Ishikawa (cell line): Measurements from ENCODE around the gene NABP2.

Source experiments
- CEBPB ChIP-seq: IDR thresholded peaks from 2 replicates; pipeline ENCODE4 v1.6.1; 2012
- CREB1 ChIP-seq: IDR thresholded peaks from 2 replicates; pipeline ENCODE4 v1.6.1; 2012; ENCODE audit warnings: low read depth
- EGR1 ChIP-seq: IDR thresholded peaks from 2 replicates; pipeline ENCODE4 v1.6.1; 2012
- FOXM1 ChIP-seq: IDR thresholded peaks from 2 replicates; pipeline ENCODE4 v1.6.1; 2012; ENCODE audit warnings: low read depth, borderline replicate concordance
- RAD21 ChIP-seq: IDR thresholded peaks from 2 replicates; pipeline ENCODE4 v1.6.1; 2012; ENCODE audit warnings: low read depth
- TAF1 ChIP-seq: IDR thresholded peaks from 2 replicates; pipeline ENCODE4 v1.6.1; 2012; ENCODE audit warnings: low read depth, mild to moderate bottlenecking
- TCF12 ChIP-seq: IDR thresholded peaks from 2 replicates; pipeline ENCODE4 v1.6.1; 2012; ENCODE audit warnings: low read depth
- TEAD4 ChIP-seq: IDR thresholded peaks from 2 replicates; pipeline ENCODE4 v1.6.1; 2012
- YY1 ChIP-seq: IDR thresholded peaks from 2 replicates; pipeline ENCODE4 v1.6.1; 2012; ENCODE audit warnings: low read depth
- ZBTB7A ChIP-seq: IDR thresholded peaks from 2 replicates; pipeline ENCODE4 v1.6.1; 2012; ENCODE audit warnings: low read depth
- TF ChIP-seq, protein P1 (sequence below): IDR thresholded peaks from 2 replicates; pipeline ENCODE4 v1.6.1; 2012; ENCODE audit warnings: low read depth, mild to moderate bottlenecking
- TF ChIP-seq, protein P2 (sequence below): IDR thresholded peaks from 2 replicates; pipeline ENCODE4 v1.6.1; 2012

Gene NABP2

DNA sequence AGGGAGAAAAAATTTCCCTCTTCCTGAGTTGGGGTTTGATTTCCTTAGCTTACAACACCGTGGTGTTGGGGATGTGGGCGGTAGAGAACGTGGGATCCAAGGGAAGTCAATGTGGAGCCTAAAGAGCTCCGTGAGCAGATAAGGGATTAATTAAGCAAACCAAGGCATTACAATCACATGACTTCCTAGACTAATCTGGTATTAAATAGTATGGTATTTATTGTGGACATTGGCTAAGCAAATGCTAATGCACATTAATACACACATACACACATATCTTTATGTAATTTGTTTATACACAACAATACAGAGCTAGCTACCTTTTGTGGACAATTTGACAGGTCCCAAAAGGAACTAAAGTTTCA is 1.6 kb upstream of the NABP2 start:
- no peak for TF ChIP-seq ZBTB7A

DNA sequence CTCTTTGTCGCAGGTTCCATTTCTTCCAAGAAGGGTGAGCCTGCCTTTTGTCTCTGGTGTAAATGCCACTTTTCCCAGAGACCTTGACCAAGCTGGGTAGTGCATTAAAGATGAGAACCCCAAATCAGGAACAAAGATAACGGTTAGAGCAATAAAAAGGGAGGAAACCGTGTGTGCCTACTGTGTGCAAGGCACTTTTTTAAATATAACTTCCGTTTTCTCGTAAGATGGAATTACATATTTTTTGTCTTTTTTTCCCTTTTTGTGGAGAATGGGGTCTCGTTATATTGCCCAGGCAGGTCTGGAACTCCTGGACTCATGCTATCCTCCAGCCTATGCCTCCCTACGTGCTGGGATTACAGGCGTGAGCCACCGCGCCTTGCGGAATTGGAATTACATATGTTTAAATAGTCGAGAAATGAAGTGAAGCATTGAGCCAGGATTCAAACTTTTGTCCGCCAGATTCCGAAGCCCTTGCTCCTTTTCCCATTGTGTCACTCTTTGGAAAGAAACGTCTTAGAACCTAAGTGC is 506 bp upstream of the NABP2 start:
- TF ChIP-seq CREB1 (no peak), CEBPB (no peak), RAD21 (no peak)

DNA sequence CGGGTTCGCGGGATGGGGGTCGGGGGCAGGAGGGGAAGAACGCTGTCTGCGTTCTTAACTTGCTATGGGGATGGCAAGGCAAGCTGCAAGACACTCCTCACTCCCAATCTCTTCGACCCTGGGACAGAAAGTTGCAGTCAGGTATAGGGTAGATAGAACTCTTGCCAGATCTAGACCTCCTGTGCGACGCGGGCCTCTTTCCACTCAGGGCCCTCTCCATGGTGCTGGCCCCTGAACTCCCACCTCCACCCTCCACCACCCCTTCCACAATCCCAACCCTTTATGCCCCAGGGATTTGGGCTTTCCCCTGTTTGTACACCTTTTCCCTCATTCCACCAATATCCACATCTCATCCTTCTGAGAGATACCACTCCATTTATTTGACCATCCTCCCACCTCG is 812 bp downstream of the NABP2 start:
- no peak for TF ChIP-seq CEBPB
- no peak for TF ChIP-seq CREB1
- no peak for TF ChIP-seq TCF12
- TF ChIP-seq, protein P1, sequence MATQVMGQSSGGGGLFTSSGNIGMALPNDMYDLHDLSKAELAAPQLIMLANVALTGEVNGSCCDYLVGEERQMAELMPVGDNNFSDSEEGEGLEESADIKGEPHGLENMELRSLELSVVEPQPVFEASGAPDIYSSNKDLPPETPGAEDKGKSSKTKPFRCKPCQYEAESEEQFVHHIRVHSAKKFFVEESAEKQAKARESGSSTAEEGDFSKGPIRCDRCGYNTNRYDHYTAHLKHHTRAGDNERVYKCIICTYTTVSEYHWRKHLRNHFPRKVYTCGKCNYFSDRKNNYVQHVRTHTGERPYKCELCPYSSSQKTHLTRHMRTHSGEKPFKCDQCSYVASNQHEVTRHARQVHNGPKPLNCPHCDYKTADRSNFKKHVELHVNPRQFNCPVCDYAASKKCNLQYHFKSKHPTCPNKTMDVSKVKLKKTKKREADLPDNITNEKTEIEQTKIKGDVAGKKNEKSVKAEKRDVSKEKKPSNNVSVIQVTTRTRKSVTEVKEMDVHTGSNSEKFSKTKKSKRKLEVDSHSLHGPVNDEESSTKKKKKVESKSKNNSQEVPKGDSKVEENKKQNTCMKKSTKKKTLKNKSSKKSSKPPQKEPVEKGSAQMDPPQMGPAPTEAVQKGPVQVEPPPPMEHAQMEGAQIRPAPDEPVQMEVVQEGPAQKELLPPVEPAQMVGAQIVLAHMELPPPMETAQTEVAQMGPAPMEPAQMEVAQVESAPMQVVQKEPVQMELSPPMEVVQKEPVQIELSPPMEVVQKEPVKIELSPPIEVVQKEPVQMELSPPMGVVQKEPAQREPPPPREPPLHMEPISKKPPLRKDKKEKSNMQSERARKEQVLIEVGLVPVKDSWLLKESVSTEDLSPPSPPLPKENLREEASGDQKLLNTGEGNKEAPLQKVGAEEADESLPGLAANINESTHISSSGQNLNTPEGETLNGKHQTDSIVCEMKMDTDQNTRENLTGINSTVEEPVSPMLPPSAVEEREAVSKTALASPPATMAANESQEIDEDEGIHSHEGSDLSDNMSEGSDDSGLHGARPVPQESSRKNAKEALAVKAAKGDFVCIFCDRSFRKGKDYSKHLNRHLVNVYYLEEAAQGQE, result peak; percentile 83

DNA sequence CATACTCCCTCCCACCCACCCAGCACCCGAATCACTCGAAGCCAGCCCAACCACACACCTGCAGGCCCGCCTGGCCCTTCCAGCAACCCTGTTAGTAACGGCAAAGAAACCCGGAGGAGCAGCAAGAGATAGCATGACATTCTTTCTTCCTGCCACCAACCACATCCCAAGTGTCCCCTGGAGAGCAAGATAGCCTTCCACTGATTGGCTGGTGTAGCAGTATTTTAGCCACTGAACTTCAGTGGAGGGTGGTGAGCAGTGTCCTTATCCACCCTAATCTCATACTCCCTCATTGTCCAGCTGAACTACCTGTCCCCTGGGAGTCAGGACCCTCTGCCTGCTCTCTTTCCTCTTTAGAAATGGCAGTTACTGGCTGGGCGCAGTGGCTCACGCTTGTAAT is 4.9 kb downstream of the NABP2 start:
- no peak for TF ChIP-seq CREB1

DNA sequence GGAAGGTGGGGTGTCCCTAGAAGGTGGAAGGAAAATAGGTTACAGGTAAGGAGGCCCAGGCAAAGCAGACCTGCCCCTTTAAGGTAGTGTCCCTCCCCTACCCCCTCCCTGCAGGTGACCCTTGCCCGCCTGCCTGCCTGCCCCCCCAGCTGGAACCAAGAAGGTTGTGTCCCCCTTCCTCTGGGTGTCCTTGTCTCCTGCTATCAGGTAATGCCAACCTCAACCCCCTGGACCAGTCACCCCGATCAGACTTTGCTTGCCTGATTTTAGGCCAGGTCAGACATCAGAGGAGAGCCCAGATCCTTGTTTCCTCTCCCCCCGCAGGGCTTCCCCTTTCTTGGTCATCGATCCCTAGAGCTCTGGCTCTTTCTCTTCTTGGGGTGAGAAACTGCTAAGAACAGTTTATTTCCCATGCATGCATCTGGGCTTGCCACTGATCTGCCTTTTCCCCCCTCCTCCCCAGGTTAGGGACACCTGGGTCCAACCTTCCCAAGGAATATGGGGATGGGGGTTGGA is 5.8 kb downstream of the NABP2 start, which contains the start of gene SLC39A5:
SLC39A5 (plus strand) TSS at position 136 of the 516 bp plus-strand sequence. CDS start 1,224 bp downstream, outside the sequence.
- no peak for TF ChIP-seq RAD21
- no peak for TF ChIP-seq CEBPB
- TF ChIP-seq TAF1, result no peak
- no peak for TF ChIP-seq TEAD4
- TF ChIP-seq, protein P2, sequence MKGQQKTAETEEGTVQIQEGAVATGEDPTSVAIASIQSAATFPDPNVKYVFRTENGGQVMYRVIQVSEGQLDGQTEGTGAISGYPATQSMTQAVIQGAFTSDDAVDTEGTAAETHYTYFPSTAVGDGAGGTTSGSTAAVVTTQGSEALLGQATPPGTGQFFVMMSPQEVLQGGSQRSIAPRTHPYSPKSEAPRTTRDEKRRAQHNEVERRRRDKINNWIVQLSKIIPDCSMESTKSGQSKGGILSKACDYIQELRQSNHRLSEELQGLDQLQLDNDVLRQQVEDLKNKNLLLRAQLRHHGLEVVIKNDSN, result no peak
- TF ChIP-seq CREB1, result no peak
- TF ChIP-seq, protein P1, result no peak
- no peak for TF ChIP-seq EGR1
- TF ChIP-seq YY1, result no peak

DNA sequence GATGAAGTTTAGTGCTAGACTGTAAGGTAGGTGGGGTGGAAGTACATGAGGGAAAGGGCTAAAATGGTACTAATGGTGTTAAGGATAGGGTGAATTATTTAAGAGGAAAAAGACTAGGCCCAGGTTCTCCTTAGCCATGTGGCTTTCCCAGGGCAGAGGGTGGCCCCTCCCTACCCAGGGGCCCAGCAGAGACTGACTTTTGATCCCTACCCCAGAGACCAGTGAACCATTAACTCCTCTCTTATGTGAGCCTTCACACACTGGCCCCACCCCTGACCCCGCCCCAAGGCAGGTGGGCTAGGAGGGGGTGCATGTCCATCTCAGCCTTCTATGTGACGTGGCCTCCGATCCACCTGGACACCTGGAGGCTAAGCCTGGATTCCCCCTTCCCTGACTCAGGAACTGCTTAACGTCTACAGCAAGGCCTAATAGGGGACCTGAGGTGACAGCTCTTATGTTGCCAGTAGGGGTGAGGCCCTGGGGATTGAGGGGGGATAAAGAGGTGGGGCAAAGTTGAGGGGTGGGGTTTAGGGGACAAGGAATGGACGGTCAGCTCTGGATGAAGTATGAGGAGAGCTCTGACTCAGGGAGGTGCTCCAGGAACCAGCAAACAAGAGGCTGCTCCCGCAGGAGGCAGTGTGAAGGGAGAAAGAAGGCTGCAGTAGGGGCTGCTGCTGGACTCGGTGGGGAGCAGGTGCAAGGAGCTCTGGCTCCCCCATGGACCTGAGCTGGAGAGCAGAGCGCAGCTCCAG is 6.5 kb downstream of the NABP2 start:
- no peak for TF ChIP-seq TAF1
- TF ChIP-seq, protein P2, result no peak

DNA sequence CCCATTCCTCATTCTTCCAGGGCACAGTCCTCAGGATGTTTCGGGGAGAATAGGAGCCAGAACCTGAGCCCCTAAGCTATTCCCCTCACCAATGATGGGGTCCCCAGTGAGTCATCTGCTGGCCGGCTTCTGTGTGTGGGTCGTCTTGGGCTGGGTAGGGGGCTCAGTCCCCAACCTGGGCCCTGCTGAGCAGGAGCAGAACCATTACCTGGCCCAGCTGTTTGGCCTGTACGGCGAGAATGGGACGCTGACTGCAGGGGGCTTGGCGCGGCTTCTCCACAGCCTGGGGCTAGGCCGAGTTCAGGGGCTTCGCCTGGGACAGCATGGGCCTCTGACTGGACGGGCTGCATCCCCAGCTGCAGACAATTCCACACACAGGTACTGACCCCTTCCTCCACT is 7.0 kb downstream of the NABP2 start:
- no peak for TF ChIP-seq RAD21
- no peak for TF ChIP-seq TAF1
- no peak for TF ChIP-seq FOXM1
- TF ChIP-seq, protein P1, result no peak
